ENCODE data around the gene ARHGEF16.

The ARHGEF16 gene

DNA sequence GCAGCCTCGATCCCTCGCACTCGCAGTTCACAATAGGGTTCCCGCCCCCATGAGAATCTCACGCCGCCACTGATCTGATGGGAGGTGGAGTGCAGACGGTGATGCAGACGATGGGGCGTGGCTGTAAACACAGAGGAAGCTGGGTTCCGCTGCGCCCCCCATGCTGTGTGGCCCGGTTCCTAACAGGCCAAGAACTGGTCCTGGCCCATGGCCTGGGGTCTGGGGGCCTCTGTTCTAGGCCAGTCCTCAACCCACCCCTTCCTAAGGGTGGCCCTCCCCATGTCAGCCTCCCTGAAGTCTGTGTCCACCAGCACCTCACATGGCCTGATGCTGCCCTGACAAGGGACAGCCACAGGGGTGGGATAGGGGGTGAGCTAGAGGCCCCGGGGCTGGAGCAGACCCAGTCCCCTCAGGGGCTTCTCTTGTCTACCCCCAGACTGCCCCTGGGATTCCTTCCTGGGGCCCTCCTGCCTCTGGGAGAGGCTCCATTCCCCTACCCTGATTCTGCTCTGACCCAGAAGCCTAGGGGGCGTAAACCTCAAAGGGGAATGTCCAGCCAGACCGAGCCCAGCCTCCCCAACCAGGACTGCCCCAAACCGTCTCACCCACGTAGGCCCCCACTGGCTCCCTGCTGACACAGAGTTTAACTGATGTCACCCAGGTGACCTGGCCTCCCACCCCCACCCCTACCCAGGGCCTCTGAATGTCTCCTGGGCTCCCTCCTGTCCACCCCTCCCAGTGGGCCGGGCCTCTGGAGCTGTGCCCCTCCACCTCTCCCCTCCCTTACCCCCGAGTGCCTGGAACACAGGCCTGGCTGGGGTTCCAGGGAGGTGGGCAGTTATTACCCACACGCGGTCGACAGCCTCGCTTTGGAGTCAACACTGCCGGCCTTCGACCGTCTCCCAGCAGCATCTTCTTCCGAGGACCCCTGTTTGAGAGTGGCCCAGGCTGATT, 14.8 kb upstream of the ARHGEF16 start:
- no peak for DNase-seq

DNA sequence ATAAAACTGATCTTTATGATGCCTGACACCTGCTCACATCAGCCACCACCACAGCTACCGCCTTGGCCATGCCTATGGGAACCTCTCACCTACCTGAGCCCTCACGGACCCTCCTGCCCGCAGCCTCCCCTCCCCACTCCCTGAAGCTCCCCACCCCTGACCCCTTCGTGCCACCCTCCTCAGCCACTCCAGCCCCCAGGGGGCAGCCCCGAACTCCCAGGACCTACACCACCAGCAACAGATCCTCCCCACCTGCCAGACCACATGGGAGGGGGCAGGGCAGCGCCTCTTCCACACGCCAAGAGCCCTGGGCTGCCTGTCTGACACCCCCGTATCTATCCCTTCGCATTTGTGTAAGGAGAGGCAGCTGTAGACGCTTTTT, 14.2 kb upstream of the ARHGEF16 start:
- DNase-seq, result no peak

DNA sequence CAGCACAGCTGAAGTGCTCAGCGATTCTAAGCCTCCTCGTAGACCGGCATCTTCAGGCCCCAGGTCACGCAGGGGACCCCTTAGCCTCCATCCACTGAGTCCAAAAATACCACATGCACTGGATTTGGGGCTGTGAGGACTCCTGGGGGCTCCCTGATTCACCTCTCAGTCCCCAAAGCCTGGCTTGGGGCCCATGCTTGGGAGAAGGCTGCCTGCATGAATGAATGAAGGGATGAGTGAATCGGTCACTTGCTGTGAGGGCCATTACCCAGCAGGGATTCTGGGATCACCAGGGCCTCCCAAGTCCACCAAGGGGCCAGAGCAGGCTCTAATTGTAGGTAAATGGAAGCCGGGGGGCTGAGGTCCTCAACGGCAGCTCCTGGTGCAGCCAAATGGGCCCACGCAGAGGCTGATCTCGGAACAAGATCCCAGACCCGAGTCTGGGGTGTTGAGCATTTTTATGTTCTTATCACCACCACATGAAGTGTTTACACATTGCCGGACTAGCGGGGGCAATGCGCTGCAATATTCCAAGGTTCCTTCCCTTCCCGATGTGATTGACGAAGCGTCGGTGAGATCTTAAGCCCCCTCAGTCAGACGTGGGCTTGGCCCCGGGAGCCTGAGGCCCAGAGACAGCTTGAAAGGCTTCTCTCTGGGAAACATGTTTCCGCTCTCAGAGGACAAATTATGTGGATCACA, 13.6 kb upstream of the ARHGEF16 start:
- DNase-seq, result no peak

DNA sequence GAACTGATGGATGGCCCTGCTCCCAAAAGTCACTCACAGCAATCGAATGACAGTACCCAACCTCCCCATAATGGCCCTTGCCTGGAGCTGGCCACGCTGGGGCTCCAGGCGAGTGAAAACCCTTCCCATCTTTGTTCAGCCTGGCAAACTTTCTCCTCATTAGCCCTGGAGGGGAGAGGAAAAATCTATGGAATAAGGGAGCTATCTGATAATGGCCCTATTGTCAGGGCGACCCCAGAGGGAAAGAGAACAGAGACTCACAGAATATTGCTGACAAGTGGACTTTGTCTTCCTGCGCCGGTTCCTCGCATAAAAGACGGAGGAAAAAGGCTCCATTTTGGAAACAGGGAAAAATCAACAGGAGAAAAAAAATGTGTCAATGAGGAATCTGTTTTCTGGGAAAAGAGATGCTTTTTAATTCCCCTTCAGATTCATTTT, 13.0 kb upstream of the ARHGEF16 start:
- no peak for DNase-seq

DNA sequence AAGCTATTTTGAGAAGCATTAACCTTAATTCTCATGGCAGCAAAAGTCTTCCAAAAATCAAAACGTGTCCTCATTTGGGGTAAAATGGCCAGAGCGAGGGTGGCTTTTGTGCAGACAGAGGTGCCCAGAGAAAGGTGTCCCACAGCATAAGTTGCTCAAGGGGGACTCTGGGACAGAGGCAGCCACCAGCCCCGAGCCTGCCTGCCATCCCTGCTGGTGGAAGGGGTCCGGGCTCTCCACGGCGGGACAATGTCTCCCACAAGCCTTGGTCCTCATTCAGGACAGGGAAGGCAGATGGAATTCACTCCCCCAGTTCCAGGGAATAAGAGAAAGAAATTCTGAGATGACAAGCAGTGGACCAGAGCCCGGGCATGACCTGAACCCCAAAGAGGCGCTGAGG, 12.6 kb upstream of the ARHGEF16 start:
- no peak for DNase-seq

DNA sequence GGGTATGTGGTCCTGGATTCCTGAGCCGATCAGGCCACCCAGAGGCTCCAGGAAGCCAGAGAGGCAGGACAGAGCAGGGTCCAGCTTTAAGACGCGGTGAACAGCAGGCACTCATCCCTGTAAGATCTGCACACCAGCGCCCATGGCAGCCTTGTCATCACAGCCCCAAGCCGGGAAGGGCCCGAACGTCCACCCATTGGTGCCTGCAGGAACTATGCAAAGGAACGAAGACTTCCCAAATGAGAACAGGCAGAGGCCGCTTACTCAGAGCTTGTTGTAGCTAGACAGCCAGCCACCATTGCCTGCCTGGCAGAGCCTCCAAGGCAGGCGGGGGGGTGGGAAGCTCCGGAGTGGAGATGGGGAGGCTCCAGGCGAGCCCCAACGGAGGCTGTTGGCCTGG, 12.1 kb upstream of the ARHGEF16 start:
- DNase-seq, result no peak

DNA sequence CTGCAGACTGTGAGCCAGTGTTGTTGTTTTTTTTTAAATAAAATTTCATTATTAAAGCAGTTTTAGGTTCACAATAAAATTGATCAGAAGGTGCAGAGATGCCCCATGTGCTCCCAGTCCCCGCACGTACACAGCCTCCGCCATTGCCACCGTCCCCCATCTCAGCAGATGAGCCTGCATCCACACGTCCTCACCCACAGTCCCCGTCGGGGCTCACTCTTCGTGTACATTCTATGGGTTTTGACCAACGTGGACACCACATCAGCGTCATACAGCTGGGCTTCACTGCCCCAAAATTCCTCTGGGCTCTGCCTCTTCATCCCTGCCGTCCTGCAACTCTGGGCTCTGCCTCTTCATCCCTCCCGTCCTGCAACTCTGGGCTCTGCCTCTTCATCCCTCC, 11.6 kb upstream of the ARHGEF16 start:
- DNase-seq, result no peak

DNA sequence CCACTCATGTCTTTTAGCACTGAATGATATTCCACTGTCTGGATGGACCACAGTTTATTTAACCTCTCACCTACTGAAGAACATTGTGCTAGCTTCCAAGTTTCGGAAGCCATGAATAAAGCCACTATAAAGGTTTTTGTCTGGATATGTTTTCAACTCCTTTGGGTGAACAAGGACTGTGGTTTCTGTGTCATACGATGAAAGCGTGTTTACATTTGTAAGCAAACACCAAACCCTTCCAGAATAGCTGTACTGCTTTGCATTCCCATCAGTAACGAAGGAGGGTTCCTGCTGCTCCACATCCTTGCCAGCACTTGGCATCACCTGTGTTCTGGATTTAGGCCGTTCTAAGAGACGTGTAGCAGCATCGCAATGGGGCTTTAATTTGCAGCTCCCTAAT, 10.7 kb upstream of the ARHGEF16 start:
- DNase-seq, result no peak

DNA sequence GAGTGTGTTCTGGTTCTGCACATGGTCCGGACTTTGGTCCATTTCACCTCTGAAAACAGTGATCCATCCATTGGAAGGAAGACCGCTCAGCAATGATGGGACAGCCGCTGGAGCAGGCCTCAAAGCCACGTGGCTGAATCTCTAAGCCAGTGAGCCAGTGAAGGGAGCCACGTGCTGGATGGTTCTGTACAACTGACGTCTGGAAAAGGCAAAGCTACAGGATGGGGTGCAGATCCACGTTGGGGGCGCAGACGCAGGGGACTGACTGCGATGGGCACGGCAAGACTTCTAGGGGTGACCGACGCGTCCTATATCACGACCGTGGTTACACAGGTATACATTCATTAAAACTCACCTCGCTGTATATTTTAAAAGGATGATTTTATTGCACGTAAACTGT, 10.2 kb upstream of the ARHGEF16 start:
- no peak for DNase-seq

DNA sequence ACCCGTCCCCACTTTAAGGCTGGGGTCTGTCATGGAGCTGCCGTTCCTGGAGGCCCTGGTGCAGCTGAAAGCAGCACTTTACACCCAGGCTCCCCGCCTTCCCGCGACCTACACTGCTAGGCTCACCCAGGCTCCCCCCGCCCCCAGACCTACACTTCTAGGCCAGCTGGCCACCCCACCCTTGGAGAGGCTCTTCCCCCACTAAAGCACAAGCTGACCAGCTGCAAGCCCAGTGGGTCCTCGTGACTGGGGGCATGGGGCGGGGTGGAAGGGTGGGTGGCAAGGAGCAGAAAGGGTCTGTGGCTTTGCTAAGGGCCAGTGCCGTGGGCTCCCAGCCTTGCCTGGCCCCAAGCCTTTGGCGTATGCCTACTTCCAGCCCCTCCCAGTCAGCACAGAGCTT, 9.7 kb upstream of the ARHGEF16 start:
- DNase-seq, result no peak

DNA sequence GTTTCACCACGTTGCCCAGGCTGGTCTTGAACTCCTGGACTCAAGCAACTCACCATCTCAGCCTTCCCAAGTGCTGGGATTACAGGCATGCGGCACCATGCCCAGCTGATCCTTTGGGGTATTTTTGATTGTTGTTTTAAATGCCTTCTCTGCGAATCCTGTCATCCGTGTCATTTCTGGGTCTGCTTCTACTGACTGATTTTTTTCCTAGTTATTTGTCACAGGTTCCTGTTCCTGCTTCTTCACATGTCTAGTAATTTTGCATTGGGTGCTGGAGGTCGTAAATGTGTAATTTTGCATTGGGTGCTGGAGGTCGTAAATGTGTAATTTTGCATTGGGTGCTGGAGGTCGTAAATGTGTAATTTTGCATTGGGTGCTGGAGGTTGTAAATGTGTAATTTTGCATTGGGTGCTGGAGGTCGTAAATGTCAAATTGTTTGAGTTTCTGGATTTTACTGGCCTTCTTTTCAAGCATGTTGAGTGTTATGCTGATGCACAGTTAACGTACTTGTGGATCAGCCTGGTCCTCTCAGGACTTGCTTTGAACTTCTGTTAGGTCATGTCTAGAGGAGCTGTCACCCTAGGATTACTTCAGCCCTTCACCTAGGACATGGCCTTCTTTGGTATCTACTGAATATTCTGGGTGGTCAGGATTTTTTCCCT, 4.1 kb upstream of the ARHGEF16 start:
- DNase-seq, result no peak

DNA sequence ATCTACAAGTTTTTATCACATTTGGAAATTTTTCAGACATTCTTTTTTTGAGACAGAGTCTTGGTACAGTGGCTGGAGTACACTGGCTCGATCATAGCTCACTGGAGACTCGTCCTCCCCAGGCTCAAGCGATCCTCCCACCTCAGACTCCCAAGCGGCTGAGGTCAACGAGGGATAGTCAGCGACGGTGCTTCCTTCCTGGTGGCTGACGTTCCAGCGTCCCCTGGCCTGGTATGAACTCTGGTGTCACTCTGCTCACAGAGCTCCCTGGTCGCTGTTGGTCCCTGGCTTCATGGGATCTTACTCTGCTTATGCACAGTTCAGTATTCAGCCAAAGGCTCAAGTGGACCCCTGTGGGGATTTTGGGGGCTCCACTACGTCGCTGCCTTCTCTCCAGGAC, 3.5 kb upstream of the ARHGEF16 start:
- no peak for DNase-seq

DNA sequence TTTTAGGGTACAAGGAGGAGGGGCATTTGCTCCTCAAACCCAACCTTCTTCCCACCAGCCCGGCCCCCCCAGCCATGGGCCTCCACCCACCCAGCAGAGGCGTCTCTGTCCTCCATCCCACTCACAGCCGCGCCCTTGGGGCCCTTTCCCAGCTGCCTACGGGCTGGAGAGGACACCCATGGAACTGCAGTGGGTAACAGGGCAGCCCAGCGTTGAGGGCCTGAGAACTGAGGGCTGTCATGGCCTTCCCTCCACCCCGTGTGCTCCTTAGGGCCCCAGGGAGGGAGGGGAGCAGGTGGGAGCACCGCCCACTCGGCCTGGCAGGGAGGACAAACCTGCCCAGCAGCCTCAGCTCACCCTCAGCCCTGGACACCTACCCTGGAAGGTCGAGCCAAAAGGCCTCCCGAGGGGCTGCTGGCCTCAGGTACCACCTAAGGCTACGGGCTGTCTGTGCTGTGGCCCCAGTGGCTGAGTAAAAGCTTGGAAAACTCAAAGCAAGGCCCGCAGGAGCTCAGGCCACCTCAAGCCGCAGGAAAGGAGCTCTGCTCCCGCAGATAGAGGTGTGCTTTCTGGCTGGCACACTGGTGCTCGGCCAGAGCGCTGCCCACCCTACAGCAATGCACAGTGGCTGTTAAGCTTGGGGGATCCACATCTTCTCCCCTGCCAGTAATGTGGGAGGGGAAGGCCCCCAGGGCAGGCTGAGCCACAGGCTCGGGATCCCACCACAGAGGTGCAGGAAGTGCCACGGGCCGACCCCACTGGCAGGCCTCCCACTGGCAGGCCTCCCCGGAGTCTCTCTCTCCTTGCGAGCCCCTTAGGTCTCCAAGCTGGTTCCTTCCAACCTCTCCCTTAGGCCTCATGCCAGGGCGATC, 2.2 kb upstream of the ARHGEF16 start:
- no peak for DNase-seq

DNA sequence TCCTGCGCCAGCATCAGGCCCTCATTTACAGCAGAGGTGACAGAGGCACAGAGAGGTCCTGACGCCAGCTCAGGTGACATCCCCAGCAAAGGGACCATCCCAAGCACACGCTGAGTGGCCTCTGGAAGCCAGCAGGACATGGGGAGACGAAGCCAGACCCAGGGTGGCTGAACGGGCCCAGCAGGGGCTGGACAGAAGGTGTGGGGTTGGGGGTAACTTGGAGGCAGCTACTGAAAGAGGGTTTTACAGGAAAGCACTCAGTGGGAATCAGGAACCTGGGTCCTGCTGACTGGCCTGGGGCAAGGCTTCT, 1.6 kb upstream of the ARHGEF16 start:
- no peak for DNase-seq

DNA sequence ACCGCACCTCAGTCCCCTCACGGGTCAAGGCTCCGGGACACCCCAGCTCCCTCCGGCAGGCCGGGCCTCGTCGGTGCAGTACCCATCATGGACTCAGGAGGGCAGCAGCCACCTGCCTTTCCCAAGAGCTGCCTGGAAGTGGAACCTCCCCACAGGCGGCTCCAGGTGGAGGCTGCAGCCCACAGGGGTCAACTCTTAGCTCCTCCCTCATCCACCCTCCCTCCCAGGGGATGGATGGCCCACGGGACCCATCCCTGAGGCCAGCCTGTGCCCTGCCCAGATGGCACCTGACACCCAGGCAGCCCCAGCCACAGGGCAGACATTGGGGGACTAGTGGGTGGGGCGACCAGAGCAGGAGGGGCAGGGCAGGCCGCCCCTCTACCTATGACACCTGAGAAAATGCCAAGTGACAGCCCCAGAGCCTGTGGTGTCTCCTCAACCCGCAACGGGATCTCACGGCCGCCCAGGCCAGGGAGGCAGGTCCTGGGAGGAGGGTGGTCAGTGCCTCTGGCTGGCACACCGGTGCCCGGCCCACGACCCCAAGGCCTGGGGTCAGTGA, 1.2 kb upstream of the ARHGEF16 start:
- DNase-seq, result peak; percentile 59 to 77

DNA sequence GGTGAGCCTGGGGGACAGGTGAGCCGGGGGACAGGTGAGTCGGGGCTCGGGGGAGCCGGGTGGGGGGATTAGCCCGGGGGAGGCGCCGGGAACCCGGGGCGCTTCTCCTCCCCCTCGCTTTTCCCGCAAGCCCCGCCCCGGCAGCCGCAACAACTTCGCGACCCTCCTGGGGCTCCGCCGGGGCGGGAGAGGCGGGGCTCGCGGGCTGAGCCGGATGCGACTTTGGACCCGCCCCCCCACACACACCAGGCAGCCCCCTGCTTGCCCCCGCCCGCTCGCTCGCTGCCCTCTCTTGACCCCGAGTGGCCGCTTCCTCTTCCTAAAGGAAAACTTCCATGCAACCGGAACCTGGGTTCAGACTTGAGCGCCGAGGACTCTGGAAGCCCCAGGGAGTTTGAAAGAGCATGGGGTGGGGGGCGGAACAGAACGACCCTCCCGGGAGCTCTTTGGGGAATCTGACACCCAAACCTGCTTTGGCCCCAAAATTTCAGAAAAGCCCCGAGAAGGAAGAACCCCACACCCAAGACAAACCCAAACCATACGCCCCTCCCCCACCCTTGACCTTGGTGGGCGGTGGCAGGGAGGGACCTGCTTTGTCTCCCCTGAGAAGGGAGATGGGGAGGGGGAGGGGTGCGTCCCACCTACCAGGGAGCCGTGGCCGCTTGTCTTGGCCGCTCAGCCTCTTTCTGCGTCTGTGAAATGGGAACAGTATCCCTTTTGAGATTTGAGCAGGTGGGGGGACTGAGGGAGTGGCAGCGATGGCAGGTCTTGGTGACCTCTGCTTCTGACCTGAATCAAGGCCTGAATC, 550 bp downstream of the ARHGEF16 start:
- DNase-seq, result peak in 1 of 2 donors; percentile 27

DNA sequence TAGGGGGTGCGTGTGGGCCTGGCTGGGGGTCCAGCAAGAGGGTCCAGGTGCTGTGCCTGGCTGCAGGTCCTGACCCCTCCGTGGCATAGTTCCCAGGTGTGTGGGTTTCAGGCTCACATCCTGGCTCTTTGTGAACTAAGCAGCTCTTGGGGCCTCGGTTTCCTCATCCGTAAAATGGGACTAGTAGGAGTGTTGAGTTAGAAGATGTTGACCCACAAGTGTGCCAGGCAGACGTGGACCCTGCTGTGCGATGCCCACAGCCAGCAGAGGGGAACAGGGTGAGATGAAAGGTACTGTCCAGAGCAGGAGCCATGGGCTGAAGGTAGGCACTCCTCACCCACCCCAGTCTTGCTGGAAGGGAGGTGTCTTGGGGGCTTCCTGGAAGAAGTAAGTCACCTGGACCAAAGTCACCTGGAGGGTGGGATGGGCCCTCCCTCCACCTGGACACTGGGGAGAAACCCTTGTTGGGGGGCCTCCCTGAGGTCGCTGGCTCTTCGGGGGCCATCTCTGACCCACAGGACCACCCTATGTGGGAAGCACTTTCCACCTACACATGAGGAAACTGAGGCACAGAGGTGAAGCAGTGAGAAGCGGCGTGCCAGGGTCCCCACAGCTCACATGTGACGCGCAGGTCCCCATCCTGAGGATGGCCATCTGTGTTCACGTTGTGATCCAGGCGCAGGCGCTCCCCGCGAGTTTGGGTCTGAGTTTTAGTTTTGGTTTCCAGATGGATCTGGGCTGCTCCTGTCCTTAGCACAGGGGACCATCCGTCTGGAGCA, 1.4 kb downstream of the ARHGEF16 start:
- DNase-seq, result no peak

DNA sequence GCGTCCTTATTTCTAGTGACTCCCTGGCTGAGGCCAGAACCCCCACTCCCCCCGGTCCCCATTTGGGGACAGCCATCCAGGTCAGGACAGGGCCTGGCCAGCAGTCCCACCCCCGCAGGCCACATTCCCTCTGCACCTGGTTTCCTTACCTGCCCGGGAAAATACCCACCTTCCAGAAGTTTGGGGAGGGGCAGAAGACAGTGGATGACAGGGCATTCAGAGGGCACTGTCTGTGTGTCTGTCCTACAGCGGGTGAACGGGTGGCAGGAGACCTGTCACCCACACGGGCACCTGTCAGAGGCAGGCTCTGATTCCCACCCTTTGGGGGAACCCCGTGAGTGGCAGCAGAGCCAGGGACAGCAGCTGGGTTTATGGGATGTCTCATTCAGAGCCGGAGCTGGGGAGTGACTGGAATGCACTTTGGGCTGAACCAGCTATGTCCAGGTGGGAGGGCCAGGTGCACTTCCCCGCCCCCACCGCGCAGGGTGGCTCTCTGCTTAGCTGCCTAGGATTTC, 2.0 kb downstream of the ARHGEF16 start:
- DNase-seq, result no peak

DNA sequence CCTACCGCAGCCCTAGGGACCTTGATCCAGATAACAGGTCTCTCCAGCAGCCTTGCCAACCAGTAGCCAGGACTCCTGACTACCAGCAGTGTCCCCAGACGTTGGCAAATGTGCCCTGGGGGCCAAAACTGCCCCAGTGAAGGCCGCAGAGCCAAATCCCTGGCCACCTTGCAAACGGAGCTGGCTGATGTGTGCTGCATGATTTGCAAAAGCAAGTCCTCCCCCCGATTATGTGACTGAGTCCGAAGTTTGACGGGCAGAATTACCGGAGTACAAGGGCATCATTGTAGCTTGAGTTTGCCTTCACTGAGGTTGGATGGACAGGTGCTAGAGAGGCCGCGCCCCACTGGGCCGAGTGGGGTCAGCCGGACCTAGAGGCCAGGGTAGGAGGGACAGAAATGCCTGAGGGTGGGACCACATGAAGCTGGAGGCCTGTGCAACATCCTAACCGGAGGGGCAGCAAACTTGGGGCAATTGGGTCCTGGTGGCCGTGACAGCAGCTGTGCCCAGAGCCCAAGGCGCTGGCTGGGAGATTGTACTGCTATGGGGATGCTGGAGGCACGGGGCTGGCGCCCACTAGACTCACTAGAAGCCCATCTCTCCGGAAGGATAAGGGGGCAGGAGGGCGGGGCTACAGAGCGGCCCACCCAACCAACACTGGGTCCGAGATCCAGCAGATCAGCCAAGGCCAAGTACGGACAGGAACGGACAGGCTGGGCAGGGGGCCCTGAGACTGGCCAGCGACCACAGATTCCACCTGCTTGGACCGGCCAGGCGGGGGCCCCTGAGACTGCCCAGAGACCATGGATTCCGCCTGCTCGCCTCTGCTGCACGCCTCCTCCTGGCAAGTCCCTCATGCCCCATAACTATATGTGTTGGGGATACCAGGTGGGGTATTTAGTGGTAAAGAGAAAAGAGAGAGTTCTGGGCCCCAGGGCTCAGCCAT, 2.8 kb downstream of the ARHGEF16 start:
- DNase-seq, result no peak

All from CD4-positive, alpha-beta T cell treated with Interferon alpha-2 for 1 hour (primary cell).